Central memory CD8-positive, alpha-beta T cell (primary cell): Measurements from ENCODE around the gene CHD3.

Experiments
- ATAC-seq: fragments of 150-1000 bp; cut with Tn5 transposase; replicated peaks from 2 replicates; pipeline ENCODE4 v1.10.0; 2022; ENCODE audit warnings: mild to moderate bottlenecking, moderate FRiP score, moderate number of reproducible peaks; ENCODE audit not compliant: poor library complexity, severe bottlenecking; ENCODE audit errors: extremely low read depth
- DNase-seq, 2 donors: peaks; one replicate each; pipeline ENCODE4 v3.0.0; 2021; ENCODE audit warnings: low spot score in 2 of 2
- H3K27ac Mint-ChIP-seq: one replicate; pipeline ENCODE4 v1.8.0; 2022; ENCODE audit warnings: low read depth, mild to moderate bottlenecking, moderate library complexity, mixed read lengths
- H3K27me3 Mint-ChIP-seq: one replicate; pipeline ENCODE4 v1.8.0; 2022; ENCODE audit warnings: mixed read lengths
- H3K36me3 Mint-ChIP-seq: one replicate; pipeline ENCODE4 v1.8.0; 2022; ENCODE audit warnings: mild to moderate bottlenecking, moderate library complexity, mixed read lengths; ENCODE audit not compliant: insufficient read depth
- H3K4me1 Mint-ChIP-seq: one replicate; pipeline ENCODE4 v1.8.0; 2022; ENCODE audit warnings: mixed read lengths
- H3K4me3 Mint-ChIP-seq: one replicate; pipeline ENCODE4 v1.8.0; 2022; ENCODE audit warnings: mild to moderate bottlenecking, moderate library complexity, mixed read lengths
- H3K9me3 Mint-ChIP-seq: one replicate; pipeline ENCODE4 v1.8.0; 2022; ENCODE audit warnings: mixed read lengths

The CHD3 gene

GRCh38 chr17:7845359-7846062 lies 43.1 kb upstream of the CHD3 start:
- peak overlapping the region; percentile 100 for H3K27ac Mint-ChIP-seq
- peaks cover 44% of the 10 kb centered on the region for H3K4me1 Mint-ChIP-seq
- no peaks in the 10 kb centered on the region for H3K27me3 Mint-ChIP-seq
- DNase-seq, result no peak
- peaks cover 68% of the 10 kb centered on the region for H3K36me3 Mint-ChIP-seq
- H3K4me3 Mint-ChIP-seq, result peak overlapping the region; percentile 92
- H3K9me3 Mint-ChIP-seq, result no peaks in the 10 kb centered on the region
- no peak for ATAC-seq

- DNase-seq (no peak), ATAC-seq (no peak)
- H3K4me1 Mint-ChIP-seq, result peaks cover 42% of the 10 kb centered on the region
- H3K4me3 Mint-ChIP-seq, result peak overlapping the region; percentile 92
- no peaks in the 10 kb centered on the region for H3K9me3 Mint-ChIP-seq
- H3K27ac Mint-ChIP-seq, result peak overlapping the region; percentile 100
- H3K36me3 Mint-ChIP-seq, result peaks cover 66% of the 10 kb centered on the region
- no peaks in the 10 kb centered on the region for H3K27me3 Mint-ChIP-seq
Measured at GRCh38 chr17:7846063-7846735, 42.4 kb upstream of the CHD3 start.

- H3K27ac Mint-ChIP-seq, result peak overlapping the region; percentile 74
- H3K36me3 Mint-ChIP-seq, result peaks cover 66% of the 10 kb centered on the region
Measured at GRCh38 chr17:7846765-7847661, 41.6 kb upstream of the CHD3 start.

GRCh38 chr17:7848131-7848579 lies 40.4 kb upstream of the CHD3 start:
- H3K4me1 Mint-ChIP-seq, result peaks cover 25% of the 10 kb centered on the region
- H3K36me3 Mint-ChIP-seq, result peaks cover 61% of the 10 kb centered on the region
- no peak overlapping the region for H3K4me3 Mint-ChIP-seq
- H3K27ac Mint-ChIP-seq, result no peak overlapping the region
- ATAC-seq (no peak), DNase-seq (no peak)
- H3K27me3 Mint-ChIP-seq, result no peaks in the 10 kb centered on the region
- no peaks in the 10 kb centered on the region for H3K9me3 Mint-ChIP-seq

More at GRCh38 chr17:7846765-7847661, 41.6 kb upstream of the CHD3 start:
- Mint-ChIP-seq H3K4me3 (peak overlapping the region; percentile 92), H3K4me1 (peaks cover 36% of the 10 kb centered on the region), H3K9me3 (no peaks in the 10 kb centered on the region), H3K27me3 (no peaks in the 10 kb centered on the region)
- ATAC-seq (no peak), DNase-seq (no peak)

- H3K27ac Mint-ChIP-seq, result peak overlapping the region; percentile 13
- peaks cover 19% of the 10 kb centered on the region for H3K4me1 Mint-ChIP-seq
- no peaks in the 10 kb centered on the region for H3K27me3 Mint-ChIP-seq
- ATAC-seq (no peak), DNase-seq (no peak)
- H3K9me3 Mint-ChIP-seq, result no peaks in the 10 kb centered on the region
- no peak overlapping the region for H3K4me3 Mint-ChIP-seq
- H3K36me3 Mint-ChIP-seq, result peaks cover 57% of the 10 kb centered on the region
Measured at GRCh38 chr17:7848739-7849129, 39.9 kb upstream of the CHD3 start.

- ATAC-seq (no peak), DNase-seq (no peak)
- Mint-ChIP-seq H3K4me3 (peak overlapping the region; percentile 42), H3K36me3 (peaks cover 55% of the 10 kb centered on the region), H3K27me3 (no peaks in the 10 kb centered on the region), H3K9me3 (no peaks in the 10 kb centered on the region), H3K27ac (peak overlapping the region; percentile 13), H3K4me1 (peaks cover 14% of the 10 kb centered on the region)
Measured at GRCh38 chr17:7849130-7849750, 39.3 kb upstream of the CHD3 start.

- no peak for ATAC-seq
- peak overlapping the region; percentile 13 for H3K27ac Mint-ChIP-seq
- H3K4me3 Mint-ChIP-seq, result peak overlapping the region; percentile 42
- H3K9me3 Mint-ChIP-seq, result no peaks in the 10 kb centered on the region
- peaks cover 12% of the 10 kb centered on the region for H3K4me1 Mint-ChIP-seq
- no peak for DNase-seq
- H3K36me3 Mint-ChIP-seq, result peaks cover 49% of the 10 kb centered on the region
- H3K27me3 Mint-ChIP-seq, result no peaks in the 10 kb centered on the region
Measured at GRCh38 chr17:7849751-7850504, 38.7 kb upstream of the CHD3 start.

GRCh38 chr17:7850701-7851437 lies 37.7 kb upstream of the CHD3 start:
- Mint-ChIP-seq H3K27ac (peak overlapping the region; percentile 79), H3K36me3 (peaks cover 45% of the 10 kb centered on the region), H3K9me3 (no peaks in the 10 kb centered on the region), H3K27me3 (no peaks in the 10 kb centered on the region), H3K4me1 (peaks cover 7% of the 10 kb centered on the region), H3K4me3 (peak overlapping the region; percentile 71)
- DNase-seq (no peak), ATAC-seq (peak; percentile 2)

GRCh38 chr17:7851438-7852261 lies 36.9 kb upstream of the CHD3 start:
- Mint-ChIP-seq H3K27ac (peak overlapping the region; percentile 79), H3K4me1 (peaks cover 7% of the 10 kb centered on the region), H3K36me3 (peaks cover 45% of the 10 kb centered on the region), H3K9me3 (no peaks in the 10 kb centered on the region), H3K4me3 (peak overlapping the region; percentile 71), H3K27me3 (no peaks in the 10 kb centered on the region)
- DNase-seq, result peak; percentile 89 to 90
- peak; percentile 85 for ATAC-seq

GRCh38 chr17:7852262-7852670 lies 36.3 kb upstream of the CHD3 start:
- Mint-ChIP-seq H3K36me3 (peaks cover 42% of the 10 kb centered on the region), H3K4me3 (peak overlapping the region; percentile 71), H3K27ac (peak overlapping the region; percentile 79)

More at GRCh38 chr17:7852262-7852670, 36.3 kb upstream of the CHD3 start:
- peaks cover 7% of the 10 kb centered on the region for H3K4me1 Mint-ChIP-seq
- DNase-seq (peak in 1 of 2 donors; percentile 18), ATAC-seq (no peak)
- no peaks in the 10 kb centered on the region for H3K9me3 Mint-ChIP-seq
- no peaks in the 10 kb centered on the region for H3K27me3 Mint-ChIP-seq
